GM12891 (cell line): ENCODE measurements around the gene E2F7.

Experiments
- DNase-seq: peaks from one replicate; pipeline ENCODE4 v3.0.0; 2011; ENCODE audit warnings: low spot score; ENCODE audit not compliant: insufficient read length
- FAIRE-seq: peaks from 2 replicates; lab custom pipeline; 2011; peaks lifted over from hg19 to GRCh38; lab: Jason Lieb, UNC
- PAX5 ChIP-seq: IDR thresholded peaks from 2 replicates; pipeline ENCODE4 v1.6.1; 2011; ENCODE audit warnings: low read length, moderate library complexity, mild to moderate bottlenecking; ENCODE audit not compliant: insufficient read depth, severe bottlenecking
- POLR2A ChIP-seq: IDR thresholded peaks from 2 replicates; pipeline ENCODE4 v1.6.1; 2011; ENCODE audit warnings: low read depth, low read length, control low read depth
- POLR2AphosphoS5 ChIP-seq: IDR thresholded peaks from 2 replicates; pipeline ENCODE4 v1.6.1; 2011; ENCODE audit warnings: low read depth, low read length, control low read depth
- POU2F2 ChIP-seq: IDR thresholded peaks from 2 replicates; pipeline ENCODE4 v1.6.1; 2011; ENCODE audit warnings: low read depth, mild to moderate bottlenecking, control low read depth, low read length, moderate library complexity
- SPI1 ChIP-seq: IDR thresholded peaks from 2 replicates; pipeline ENCODE4 v1.6.1; 2011; ENCODE audit warnings: low read depth, low read length, control low read depth
- TAF1 ChIP-seq: IDR thresholded peaks from 2 replicates; pipeline ENCODE4 v1.6.1; 2011; ENCODE audit warnings: low read depth, low read length, control low read depth

Gene E2F7

GRCh38 chr12:77070382-77070781 lies 5.0 kb upstream of the E2F7 start:
- peak; percentile 20; the same call in 1 of the 2 replicates for TF ChIP-seq SPI1
- no peak for TF ChIP-seq POLR2AphosphoS5
- no peak for TF ChIP-seq PAX5
- TF ChIP-seq POLR2A: no peak

GRCh38 chr12:77064896-77065360 lies 441 bp downstream of the E2F7 start:
- TF ChIP-seq POU2F2 (no peak), SPI1 (no peak), POLR2A (no peak), POLR2AphosphoS5 (no peak), TAF1 (no peak), PAX5 (no peak)
- no peak for FAIRE-seq

More at GRCh38 chr12:77070382-77070781, 5.0 kb upstream of the E2F7 start:
- no peak for FAIRE-seq
- DNase-seq: no peak

GRCh38 chr12:77062846-77063461 lies 2.4 kb downstream of the E2F7 start:
- 0 out of 2 replicates have a peak, but pooled peaks have one; percentile 41 for TF ChIP-seq POU2F2
- no peak for TF ChIP-seq PAX5
- no peak for TF ChIP-seq SPI1
- TF ChIP-seq POLR2A: peak; percentile 64
- TF ChIP-seq TAF1: 0 out of 2 replicates have a peak, but pooled peaks have one; percentile 25
- 0 out of 2 replicates have a peak, but pooled peaks have one; percentile 43 for TF ChIP-seq POLR2AphosphoS5
- no peak for DNase-seq
- FAIRE-seq: peak; percentile 85

More at GRCh38 chr12:77064896-77065360, 441 bp downstream of the E2F7 start:
- DNase-seq: no peak

- FAIRE-seq: no peak
- no peak for DNase-seq
- TF ChIP-seq POLR2AphosphoS5 (no peak), TAF1 (no peak), POLR2A (no peak), POU2F2 (no peak), SPI1 (no peak), PAX5 (no peak)
These were observed 3.0 kb downstream of the E2F7 start for GRCh38 chr12:77062396-77062795.

GRCh38 chr12:77060883-77061240 lies 4.5 kb downstream of the E2F7 start:
- FAIRE-seq (no peak), DNase-seq (no peak)
- TF ChIP-seq POU2F2 (no peak; the same call in 1 of the 2 replicates), SPI1 (no peak), TAF1 (no peak), POLR2A (no peak), POLR2AphosphoS5 (no peak), PAX5 (no peak)

- FAIRE-seq (peak; percentile 94), DNase-seq (no peak)
- TF ChIP-seq POLR2AphosphoS5: no peak
- 0 out of 2 replicates have a peak, but pooled peaks have one; percentile 54 for TF ChIP-seq POU2F2
- peak; percentile 2 for TF ChIP-seq PAX5
- no peak for TF ChIP-seq TAF1
- peak; percentile 99 for TF ChIP-seq SPI1
- peak; percentile 45; the same call in 1 of the 2 replicates for TF ChIP-seq POLR2A
These were observed 5.1 kb downstream of the E2F7 start for GRCh38 chr12:77060136-77060882.

GRCh38 chr12:77058740-77059139 lies 6.6 kb downstream of the E2F7 start:
- FAIRE-seq (no peak), DNase-seq (no peak)
- no peak for TF ChIP-seq POU2F2

GRCh38 chr12:77054851-77055250 lies 10.5 kb downstream of the E2F7 start:
- FAIRE-seq (no peak), DNase-seq (no peak)

GRCh38 chr12:77053259-77053658 lies 12.1 kb downstream of the E2F7 start:
- no peak for DNase-seq
- no peak for FAIRE-seq
- TF ChIP-seq PAX5 (no peak), TAF1 (no peak), POU2F2 (no peak), POLR2A (no peak), POLR2AphosphoS5 (no peak), SPI1 (no peak)

More at GRCh38 chr12:77054851-77055250, 10.5 kb downstream of the E2F7 start:
- TF ChIP-seq POU2F2 (no peak), POLR2AphosphoS5 (no peak), TAF1 (no peak), POLR2A (no peak), PAX5 (no peak), SPI1 (no peak)

- DNase-seq (no peak), FAIRE-seq (peak; percentile 87)
- TF ChIP-seq POLR2AphosphoS5 (no peak), TAF1 (no peak)
These were observed 15.5 kb downstream of the E2F7 start for GRCh38 chr12:77049767-77050353.
